K562 (cell line): Measurements from ENCODE around the gene CARD11. TPM values are rescaled to one million over a fixed set of nuclear protein-coding genes. Genes with fewer than 3 reads are reported as not detected.

Experiments
- CHD2 ChIP-seq: IDR thresholded peaks from 2 replicates; pipeline ENCODE4 v1.6.1; 2011; ENCODE audit warnings: low read depth, low read length
- HDAC8 ChIP-seq: fragments of 450-650 bp; IDR thresholded peaks from 2 replicates; pipeline ENCODE4 v1.6.1; 2016; ENCODE audit warnings: mild to moderate bottlenecking, missing genetic modification characterization, moderate library complexity, missing compliant biosample characterization
- ZBTB17 ChIP-seq: fragments of 450-650 bp; formaldehyde crosslinking; IDR thresholded peaks from 2 replicates; pipeline ENCODE4 v1.4.0; 2020; ENCODE audit warnings: mild to moderate bottlenecking
- ZC3H11A ChIP-seq: IDR thresholded peaks from 2 replicates; pipeline ENCODE4 v1.6.1; 2012; ENCODE audit warnings: low read depth, low read length, improper control_type of control experiment
- ZNF324 ChIP-seq: fragments of 250-450 bp; sonication (Bioruptor Pico); IDR thresholded peaks from 2 replicates; pipeline ENCODE4 v1.4.0; 2020; ENCODE audit warnings: mild to moderate bottlenecking
- ZNF57 ChIP-seq: fragments of 450-650 bp; formaldehyde crosslinking; IDR thresholded peaks from 2 replicates; pipeline ENCODE4 v1.4.0; 2020; ENCODE audit warnings: mild to moderate bottlenecking, moderate library complexity
- ZNF668 ChIP-seq: fragments of 250-450 bp; sonication (Bioruptor Pico); IDR thresholded peaks from 2 replicates; pipeline ENCODE4 v1.8.0; 2022; ENCODE audit warnings: mild to moderate bottlenecking, inconsistent platforms
- polyA plus RNA-seq, 8 experiments: library from polyadenylated mRNA; depleted of rRNA in 4 of 8; stranded (reverse) in 5 of 8; unstranded in 3 of 8; fragments of >200 nt; fragmentation: Nextera tagmentation in 2 of 8; fragmentation: Illumina TruSeq in 1 of 8; extraction: Ambion mirVana in 2 of 8; extraction: Trizol in 1 of 8; gene quantifications; 2 replicates each; pipeline versions ENCODE4 v1.2.1 to v1.2.3, GENCODE V29; 2011 to 2014; ENCODE audit warnings: inconsistent platforms in 1 of 8, missing spikeins in 1 of 8
- total RNA-seq, 7 experiments: library from RNA; depleted of rRNA in 6 of 7; stranded (reverse); fragments of >200 nt in 6 of 7; fragmentation: Illumina TruSeq in 2 of 7; extraction: Trizol in 2 of 7; gene quantifications; 2 replicates each; pipeline versions ENCODE4 v1.2.1 to v1.2.3, GENCODE V29; 2011 to 2021; ENCODE audit warnings: low replicate concordance in 1 of 7
- TF ChIP-seq, protein P1 (sequence below): fragments of 450-650 bp; formaldehyde crosslinking; IDR thresholded peaks from 2 replicates; pipeline ENCODE4 v1.4.0; 2020; ENCODE audit warnings: mild to moderate bottlenecking, mixed read lengths
- TF ChIP-seq, protein P2 (sequence below): fragments of 250-450 bp; sonication (Bioruptor Pico); IDR thresholded peaks from 2 replicates; pipeline ENCODE4 v1.8.0; 2021; ENCODE audit warnings: mild to moderate bottlenecking, moderate library complexity

The CARD11 gene
- total and polyA plus RNA-seq, 9 of the 15 experiments (the other 6 are each of a cell fraction or from before 2014, with no cell fraction given), result 0.07 to 12.8 (median 5.7) TPM

DNA sequence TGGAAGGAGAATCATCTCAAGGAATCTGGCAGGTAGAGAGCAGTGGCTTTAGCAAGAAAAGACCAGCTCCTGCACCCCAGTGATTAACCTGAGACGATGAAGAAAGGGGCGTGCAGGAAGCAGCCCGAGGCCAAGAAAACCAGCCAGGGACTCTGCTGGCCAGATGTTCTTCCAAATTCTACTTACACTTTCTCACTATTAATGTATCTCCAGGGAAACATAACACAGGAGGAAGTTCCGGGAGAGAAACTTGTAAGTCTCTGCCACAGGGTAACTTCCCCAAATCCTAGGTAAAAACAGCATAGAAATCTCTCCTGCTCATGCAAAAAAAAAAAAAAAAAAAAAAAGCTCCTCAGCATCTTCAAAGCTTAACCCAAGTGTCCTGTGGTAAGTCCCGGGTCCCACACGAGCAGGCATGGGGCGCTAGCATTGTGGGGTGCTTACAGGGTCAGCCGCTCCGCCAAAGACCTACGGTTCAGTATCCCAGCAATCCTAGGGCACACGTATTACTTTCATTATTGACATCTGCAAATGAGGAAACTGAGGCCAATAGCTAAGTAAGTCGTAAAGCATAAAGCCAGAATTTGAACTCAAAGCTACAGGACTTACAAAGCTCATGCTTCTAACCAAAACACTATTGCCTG lies 102.3 kb downstream of the CARD11 start (continued):
- TF ChIP-seq, protein P1, sequence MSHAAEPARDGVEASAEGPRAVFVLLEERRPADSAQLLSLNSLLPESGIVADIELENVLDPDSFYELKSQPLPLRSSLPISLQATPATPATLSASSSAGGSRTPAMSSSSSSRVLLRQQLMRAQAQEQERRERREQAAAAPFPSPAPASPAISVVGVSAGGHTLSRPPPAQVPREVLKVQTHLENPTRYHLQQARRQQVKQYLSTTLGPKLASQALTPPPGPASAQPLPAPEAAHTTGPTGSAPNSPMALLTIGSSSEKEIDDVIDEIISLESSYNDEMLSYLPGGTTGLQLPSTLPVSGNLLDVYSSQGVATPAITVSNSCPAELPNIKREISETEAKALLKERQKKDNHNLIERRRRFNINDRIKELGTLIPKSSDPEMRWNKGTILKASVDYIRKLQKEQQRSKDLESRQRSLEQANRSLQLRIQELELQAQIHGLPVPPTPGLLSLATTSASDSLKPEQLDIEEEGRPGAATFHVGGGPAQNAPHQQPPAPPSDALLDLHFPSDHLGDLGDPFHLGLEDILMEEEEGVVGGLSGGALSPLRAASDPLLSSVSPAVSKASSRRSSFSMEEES (CRISPR knock-in tag), result no peak
- TF ChIP-seq, protein P2, sequence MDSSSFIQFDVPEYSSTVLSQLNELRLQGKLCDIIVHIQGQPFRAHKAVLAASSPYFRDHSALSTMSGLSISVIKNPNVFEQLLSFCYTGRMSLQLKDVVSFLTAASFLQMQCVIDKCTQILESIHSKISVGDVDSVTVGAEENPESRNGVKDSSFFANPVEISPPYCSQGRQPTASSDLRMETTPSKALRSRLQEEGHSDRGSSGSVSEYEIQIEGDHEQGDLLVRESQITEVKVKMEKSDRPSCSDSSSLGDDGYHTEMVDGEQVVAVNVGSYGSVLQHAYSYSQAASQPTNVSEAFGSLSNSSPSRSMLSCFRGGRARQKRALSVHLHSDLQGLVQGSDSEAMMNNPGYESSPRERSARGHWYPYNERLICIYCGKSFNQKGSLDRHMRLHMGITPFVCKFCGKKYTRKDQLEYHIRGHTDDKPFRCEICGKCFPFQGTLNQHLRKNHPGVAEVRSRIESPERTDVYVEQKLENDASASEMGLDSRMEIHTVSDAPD (CRISPR knock-in tag), result no peak
- TF ChIP-seq ZNF57 (CRISPR knock-in tag) (no peak), ZNF324 (CRISPR knock-in tag) (no peak), HDAC8 (tag) (no peak), ZNF668 (CRISPR knock-in tag) (no peak), ZC3H11A (no peak), ZBTB17 (CRISPR knock-in tag) (no peak), CHD2 (no peak)
